IPS-NIHi7 (cell line): ENCODE measurements around the gene KIAA1755.

ENCODE experiments used
- DNase-seq: peaks from one replicate; pipeline ENCODE4 v3.0.0; 2012; ENCODE audit warnings: mixed read lengths; ENCODE audit errors: extremely low spot score

Gene KIAA1755

GRCh38 chr20:38203981-38204357 is 56.6 kb downstream of the KIAA1755 start:
- no peak for DNase-seq

GRCh38 chr20:38203337-38203980 is 57.1 kb downstream of the KIAA1755 start:
- no peak for DNase-seq

GRCh38 chr20:38202982-38203293 is 57.6 kb downstream of the KIAA1755 start:
- DNase-seq = no peak

GRCh38 chr20:38202153-38202981 is 58.2 kb downstream of the KIAA1755 start:
- DNase-seq = no peak

GRCh38 chr20:38201356-38201755 is 59.2 kb downstream of the KIAA1755 start:
- DNase-seq = no peak

- DNase-seq = no peak
Observed at GRCh38 chr20:38200646-38201045, 59.9 kb downstream of the KIAA1755 start.

GRCh38 chr20:38199501-38200390 is 60.8 kb downstream of the KIAA1755 start:
- no peak for DNase-seq

- no peak for DNase-seq
Observed at GRCh38 chr20:38198238-38198861, 62.2 kb downstream of the KIAA1755 start.

- no peak for DNase-seq
Observed at GRCh38 chr20:38197619-38198018, 62.9 kb downstream of the KIAA1755 start.

GRCh38 chr20:38197217-38197616 is 63.3 kb downstream of the KIAA1755 start:
- DNase-seq = no peak

- no peak for DNase-seq
Observed at GRCh38 chr20:38196592-38196991, 63.9 kb downstream of the KIAA1755 start.

- DNase-seq = no peak
Observed at GRCh38 chr20:38196076-38196475, 64.5 kb downstream of the KIAA1755 start.

GRCh38 chr20:38195521-38195920 is 65.0 kb downstream of the KIAA1755 start:
- no peak for DNase-seq

GRCh38 chr20:38194971-38195504 is 65.5 kb downstream of the KIAA1755 start:
- no peak for DNase-seq

- no peak for DNase-seq
Observed at GRCh38 chr20:38193586-38194105, 66.9 kb downstream of the KIAA1755 start.

GRCh38 chr20:38192323-38192885 is 68.1 kb downstream of the KIAA1755 start:
- no peak for DNase-seq

- DNase-seq = no peak
Observed at GRCh38 chr20:38191654-38192053, 68.9 kb downstream of the KIAA1755 start.

- no peak for DNase-seq
Observed at GRCh38 chr20:38190936-38191371, 69.6 kb downstream of the KIAA1755 start.

GRCh38 chr20:38190166-38190565 is 70.4 kb downstream of the KIAA1755 start:
- no peak for DNase-seq

GRCh38 chr20:38187517-38187916 is 73.0 kb downstream of the KIAA1755 start:
- peak; percentile 67 for DNase-seq

GRCh38 chr20:38186788-38187221 is 73.7 kb downstream of the KIAA1755 start:
- DNase-seq = no peak
